ENCODE data around the gene GRB10.
"Not testable (repeated sequence)": the region's sequence is repeated elsewhere in the genome, so short reads cannot be mapped to it uniquely, and the experiment has no call there.

Gene GRB10

DNA sequence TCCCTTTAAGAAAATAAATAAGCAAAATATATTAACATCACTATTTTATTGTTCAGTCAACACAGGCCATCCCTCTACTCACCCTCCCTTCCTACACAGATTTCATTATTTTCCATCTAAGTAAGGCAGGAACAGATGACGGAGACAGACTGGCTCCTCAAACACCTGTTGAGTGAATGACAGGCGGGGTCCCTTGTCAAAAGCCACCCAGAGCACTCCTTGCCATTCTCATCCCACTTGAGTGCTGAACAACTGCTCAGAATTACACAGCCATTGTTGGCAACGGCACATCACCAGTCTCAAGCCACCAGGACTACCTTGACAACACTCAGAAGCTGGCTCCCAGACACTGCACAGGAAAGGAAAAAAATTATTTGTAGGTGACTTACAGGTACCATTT lies 3.3 kb downstream of the GRB10 start:
- in situ Hi-C loops (cut with MboI; ENCODE audit: low sequenced_read_pairs) = no loop called here

DNA sequence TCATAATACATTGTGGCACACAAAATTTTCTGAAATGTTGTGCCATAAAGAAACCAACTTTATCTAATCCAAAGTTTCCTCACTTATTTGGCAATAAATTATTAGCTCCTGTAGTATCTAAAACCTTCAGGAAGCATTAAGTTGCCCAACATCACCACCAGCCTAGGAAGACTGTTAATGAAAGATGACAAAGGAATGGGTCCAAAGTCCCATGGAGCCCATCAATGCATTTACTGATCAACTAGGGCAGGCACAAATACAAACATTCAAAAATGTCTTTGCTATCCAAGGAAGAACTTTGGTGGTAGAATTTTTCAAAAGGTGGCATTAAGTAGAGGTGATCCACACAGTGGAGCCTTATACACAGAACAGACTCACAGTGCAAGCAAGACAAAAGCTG lies 4.5 kb downstream of the GRB10 start:
- in situ Hi-C loops (cut with MboI; ENCODE audit: low sequenced_read_pairs) = no loop called here

DNA sequence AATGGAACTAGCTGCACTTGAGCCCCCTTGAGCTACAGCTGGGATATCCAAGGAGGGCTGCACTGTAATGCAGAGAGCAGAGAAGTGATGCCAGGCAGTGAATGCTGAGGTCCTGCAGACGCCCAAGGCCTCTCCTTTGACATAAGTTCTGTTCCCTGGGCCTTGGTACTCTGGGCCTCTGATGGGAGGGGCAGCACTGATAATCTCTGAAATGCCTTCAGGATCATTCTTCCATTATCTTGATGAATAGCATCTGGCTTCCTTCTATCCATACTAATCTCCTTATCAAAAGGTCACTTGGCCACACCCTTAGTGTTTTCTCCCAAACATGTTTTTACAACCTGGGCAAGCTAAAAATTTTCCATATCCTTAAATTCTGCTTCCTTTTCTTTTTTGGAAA lies 6.9 kb downstream of the GRB10 start:
- in situ Hi-C loops (cut with MboI; ENCODE audit: low sequenced_read_pairs) = no loop called here

DNA sequence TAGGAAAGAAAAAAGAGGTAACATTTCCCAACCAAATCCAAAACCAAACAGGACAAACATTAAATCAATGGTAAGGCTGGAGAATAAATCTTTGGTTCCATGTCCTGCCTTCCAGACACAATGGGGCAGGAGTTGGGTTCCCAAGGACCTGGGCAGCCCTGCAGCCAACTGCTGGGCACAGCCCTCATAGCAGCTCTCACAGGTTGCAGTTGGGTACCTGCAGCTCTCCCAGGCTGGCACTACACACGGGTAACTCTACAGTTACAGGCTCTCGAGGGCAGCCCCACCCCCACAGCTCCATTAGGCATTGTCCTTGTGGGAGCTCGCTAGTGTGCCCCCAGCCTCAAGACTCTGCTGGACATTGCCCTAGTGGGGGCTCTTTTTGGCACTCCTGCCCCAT lies 7.5 kb downstream of the GRB10 start:
- in situ Hi-C loops (cut with MboI; ENCODE audit: low sequenced_read_pairs) = no loop called here

DNA sequence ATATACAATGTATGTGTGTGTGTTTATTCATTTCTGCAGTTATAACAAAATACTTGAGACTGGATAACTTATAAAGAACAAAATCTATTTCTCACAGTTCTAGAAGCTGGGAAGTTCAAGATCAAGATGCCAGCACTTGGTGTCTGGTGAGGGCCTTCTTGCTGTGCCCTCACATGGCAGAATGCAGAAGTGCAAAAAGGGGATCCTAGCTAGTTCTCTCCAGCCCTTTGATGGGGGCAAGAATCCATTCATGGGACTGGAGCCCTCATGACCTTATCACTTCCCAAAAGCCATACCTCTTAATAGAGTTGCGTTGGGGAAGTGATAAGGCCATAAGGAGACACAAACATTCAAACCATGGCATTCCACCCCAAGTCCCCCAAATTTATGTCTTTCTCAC lies 8.4 kb downstream of the GRB10 start:
- in situ Hi-C loops (cut with MboI; ENCODE audit: low sequenced_read_pairs) = no loop called here

DNA sequence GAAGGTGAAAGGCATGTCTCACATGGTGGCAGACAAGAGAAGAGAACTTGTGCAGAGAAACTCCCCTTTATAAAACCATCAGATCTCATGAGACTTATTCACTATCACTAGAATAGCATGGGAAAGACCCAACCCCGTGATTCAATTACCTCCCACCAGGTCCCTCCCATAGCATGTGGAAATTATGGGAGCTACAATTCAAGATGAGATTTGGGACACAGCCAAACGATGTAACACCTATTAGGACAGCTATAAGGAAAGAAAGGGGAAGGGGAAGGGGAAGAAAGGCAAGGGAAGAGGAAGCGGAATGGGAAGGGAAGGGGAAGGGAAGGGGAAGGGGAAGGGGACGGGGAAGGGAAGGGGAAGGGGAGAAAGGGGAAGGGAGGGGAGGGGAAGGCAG lies 9.6 kb downstream of the GRB10 start:
- in situ Hi-C loops (cut with MboI; ENCODE audit: low sequenced_read_pairs) = not testable (repeated sequence)

DNA sequence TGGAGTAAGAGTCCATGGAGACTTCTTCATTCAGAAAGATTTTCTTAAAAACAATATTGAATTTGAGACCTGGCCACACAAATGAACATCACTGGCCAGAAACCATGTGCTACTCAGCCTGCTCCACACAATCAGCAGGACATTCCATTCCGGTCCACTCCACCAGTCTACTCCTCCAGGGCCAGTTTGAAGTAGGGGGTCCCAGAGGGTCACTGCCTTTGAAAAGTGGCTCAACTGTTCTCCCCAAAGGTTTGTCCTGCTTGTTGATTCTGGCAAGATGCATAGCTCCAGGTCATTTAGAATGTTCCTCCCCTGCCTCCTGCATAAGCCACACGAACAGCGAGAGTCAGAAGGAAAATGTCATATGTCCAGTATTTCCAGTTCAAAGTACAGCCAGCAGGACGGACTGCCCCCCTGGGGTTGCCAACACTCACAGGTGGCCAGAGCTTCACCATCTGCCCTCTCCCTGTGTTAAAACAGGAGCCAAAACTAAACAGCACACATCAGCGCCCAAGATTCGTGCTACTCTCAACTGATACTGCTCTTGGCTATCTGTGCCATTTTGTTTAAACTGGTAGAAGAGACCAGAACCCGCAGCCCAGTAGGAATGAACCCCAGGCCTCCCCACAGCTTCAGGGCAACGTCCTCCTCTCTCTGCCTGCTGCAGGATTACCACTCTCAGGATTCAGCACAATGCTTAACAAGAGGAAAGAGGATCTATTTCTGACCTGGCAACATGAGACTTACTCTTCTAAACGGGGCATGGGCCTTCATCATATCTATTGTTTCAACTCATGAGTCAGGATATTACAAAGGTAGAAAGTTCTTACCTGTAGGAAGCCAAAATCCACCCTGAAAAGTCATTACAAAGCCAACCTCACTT lies 11.3 kb downstream of the GRB10 start:
- in situ Hi-C loops (cut with MboI; ENCODE audit: low sequenced_read_pairs) = no loop called here

DNA sequence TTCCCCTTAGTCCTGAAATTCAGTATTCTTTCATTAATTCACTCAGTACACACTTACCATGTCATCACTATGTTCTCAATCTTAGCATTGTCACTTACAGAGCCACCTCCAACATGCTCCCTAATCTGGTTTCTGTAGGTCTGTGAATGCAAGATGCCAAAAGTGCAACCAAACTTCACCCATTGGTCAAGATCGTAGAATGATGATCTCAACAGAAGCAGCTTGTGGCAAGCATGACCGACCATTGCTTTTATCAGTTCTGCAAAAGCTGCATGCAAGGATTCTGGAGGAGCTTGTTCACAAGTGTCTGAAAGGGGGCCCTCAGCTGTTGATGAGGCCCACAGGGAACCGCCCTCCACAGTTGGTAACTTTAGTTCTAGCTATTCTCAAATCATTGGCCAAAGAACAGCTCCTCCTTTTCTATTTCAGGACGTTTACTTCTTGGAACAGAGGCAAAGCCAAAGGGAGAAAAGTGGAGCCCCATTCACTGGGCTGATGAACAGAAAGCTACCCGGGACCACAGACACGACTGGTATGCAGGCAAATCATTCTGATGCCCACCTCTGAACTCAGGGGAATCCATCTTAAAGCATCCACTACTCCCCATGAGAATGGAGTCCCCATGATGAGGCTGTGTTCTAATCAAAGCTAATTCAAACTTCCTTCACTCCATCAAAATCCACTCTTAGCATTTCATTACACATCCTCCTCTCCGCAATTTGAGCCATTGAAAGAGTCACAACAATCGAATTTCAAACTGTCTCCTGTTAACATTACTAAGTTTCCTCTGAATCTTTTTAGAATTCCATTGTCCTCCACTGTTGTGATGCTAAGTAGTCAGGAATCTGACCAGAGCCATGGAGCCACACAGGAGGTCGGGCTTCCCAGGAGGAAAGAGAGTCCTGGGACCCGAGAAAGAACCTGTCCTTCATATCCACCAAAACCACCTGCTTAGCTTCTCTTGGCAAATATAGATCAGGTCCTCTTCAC lies 13.9 kb downstream of the GRB10 start:
- in situ Hi-C loops (cut with MboI; ENCODE audit: low sequenced_read_pairs) = no loop called here

DNA sequence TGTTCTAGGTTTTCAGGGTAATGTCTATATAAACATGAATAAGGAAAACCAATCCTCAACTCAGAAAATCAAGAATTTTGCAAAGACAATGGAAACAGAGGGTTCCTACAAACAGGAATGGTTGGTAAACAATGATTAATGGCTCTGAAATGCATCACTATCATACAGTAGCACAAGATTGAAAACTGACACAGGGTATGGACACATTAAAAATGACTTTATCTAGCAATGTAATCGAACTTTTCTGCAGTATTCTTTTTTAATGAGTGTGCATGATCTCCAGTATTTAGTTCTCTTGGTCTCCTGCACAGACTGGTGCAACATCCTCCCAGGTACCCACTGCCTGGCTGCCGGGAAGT lies 15.9 kb downstream of the GRB10 start:
- in situ Hi-C loops (cut with MboI; ENCODE audit: low sequenced_read_pairs) = no loop called here

DNA sequence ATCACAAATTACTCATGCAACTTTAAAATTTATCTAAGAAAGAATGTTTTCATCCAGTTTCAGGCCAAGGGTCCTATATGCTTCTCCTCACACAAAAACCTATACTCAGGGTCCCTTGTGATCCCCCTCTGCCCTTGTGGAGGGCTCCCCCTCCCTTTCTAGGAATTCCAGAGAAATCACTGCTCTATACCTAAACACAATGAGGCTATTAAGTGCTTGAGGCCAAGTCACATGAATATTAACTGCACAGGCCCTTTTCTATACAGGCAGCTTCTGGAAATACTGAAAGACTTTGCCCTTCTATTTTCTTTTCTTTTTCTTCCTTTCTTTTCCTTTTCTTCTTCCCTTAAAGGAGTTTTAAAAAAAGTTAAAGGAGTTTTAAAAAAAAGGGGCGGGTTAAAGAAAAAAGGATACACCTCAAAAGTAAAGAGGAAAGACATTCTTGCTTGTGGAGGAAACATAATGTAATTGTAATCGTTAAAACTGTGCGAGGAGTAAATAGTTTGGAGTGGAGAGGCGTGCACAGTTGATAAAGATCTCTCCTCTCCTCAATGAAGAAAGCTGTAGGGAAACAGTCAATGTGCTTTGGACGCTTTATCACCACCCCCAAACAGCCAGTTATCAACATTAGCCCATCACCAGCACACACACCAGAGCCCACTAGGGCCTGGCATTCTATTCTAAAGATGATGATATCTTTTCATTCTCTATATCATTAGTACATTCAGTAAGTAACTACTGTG lies 16.4 kb downstream of the GRB10 start:
- in situ Hi-C loops (cut with MboI; ENCODE audit: low sequenced_read_pairs) = no loop called here

DNA sequence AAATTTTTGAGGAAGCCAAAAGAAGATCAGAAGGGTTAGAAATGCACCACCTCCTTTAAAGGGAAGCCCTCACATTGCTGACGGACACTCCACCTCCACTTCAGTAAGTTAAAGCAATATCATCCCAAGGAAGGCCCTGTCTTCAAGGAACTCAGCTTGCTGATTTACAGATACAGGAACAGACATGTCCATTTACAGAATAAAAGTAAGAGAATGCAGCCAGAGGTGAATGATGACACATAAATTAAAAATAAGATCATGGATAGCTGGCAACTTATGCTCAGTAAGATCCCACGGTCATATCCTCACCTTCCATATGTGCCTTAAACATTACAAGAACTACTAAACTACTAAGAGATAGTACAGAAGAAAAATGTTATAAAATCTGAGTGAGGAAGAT lies 20.4 kb downstream of the GRB10 start:
- in situ Hi-C loops (cut with MboI; ENCODE audit: low sequenced_read_pairs) = no loop called here

DNA sequence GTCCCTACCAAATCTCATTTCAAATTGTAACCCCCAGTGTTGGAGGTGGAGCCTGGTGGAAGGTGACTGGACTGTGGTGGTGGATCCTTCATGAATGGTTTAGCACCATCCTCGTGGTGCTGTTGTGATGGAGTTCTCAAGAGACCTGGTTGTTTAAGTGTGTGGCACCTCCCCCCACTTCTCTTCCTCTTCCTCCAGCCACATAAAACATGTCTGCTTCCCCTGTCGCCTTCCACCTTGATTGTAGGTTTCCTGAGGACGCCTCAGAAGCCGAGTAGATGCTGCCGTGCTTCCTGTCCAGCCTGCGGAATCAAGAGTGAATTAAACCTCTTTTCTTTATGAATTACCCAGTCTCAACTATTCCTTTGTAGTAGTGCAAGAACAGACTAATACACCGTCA lies 21.0 kb downstream of the GRB10 start:
- in situ Hi-C loops (cut with MboI; ENCODE audit: low sequenced_read_pairs) = no loop called here

DNA sequence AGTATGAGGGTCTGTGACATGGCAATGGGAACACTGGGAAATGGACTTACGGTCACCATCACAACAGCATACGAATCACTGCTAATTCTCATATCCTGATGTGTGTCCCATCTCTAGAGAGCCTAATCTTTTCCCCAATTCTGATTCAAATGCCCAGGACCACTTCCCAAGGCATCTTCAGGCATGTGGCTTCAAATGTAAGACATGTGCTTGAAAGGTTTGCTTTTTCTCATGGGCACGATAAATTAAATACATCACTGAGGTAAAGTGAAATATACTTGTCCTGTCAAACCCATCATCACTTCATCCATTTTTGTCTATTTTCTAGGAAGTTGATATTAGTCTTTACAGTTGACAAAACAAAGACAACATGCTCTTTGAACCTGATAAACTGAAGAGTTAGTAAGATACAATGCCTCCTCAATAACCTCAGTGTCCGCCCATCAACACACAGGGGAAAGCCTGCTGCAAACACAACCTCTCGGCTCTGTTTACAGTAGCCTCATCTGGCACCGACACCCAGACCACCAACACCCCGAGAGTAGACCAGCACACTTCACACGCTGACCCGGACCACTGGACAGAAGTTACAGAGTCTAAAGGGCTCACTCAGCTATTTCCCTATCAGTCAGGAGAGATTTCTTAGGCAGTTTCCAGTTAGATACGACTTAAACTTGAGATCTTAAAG lies 24.8 kb downstream of the GRB10 start:
- in situ Hi-C loops (cut with MboI; ENCODE audit: low sequenced_read_pairs) = no loop called here

DNA sequence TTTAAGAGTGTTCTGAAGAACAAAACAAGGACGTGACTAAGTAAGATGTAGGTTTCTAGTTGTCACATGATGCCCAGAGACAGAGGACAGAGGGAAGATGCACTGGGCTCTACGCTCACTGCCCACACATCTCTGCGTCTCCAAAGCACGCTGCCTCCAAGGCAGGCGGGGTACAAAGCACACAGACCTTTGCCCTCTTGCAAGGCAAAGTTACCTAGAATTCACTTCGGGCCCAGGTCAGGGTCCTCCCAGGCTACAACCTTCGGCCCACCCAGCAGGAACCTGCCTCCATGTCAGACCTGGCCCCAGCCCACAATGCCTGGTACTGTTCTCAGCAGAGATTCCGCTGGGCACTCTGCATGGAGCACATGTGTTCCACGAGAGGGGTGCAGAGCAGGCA lies 26.5 kb downstream of the GRB10 start:
- in situ Hi-C loops (cut with MboI; ENCODE audit: low sequenced_read_pairs) = no loop called here

DNA sequence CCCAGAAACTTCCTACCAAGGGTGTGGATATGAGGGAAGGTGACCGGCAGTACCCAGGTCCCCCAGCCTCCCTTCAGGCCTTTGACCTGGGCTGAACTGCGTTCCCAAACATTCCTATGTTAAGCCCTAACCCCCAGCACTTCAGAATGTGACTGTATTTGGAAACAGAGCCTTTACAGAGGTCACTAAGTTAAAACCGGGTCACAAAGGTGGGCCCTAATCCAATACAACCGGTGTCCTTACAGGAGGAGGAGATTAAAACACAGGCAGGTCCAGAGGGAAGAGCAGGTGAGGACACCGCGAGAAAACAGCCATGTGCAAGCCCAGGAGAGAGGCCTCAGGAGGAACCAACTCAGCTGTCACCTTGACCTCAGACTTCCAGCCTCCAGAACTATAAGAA lies 28.0 kb downstream of the GRB10 start:
- in situ Hi-C loops (cut with MboI; ENCODE audit: low sequenced_read_pairs) = no loop called here

DNA sequence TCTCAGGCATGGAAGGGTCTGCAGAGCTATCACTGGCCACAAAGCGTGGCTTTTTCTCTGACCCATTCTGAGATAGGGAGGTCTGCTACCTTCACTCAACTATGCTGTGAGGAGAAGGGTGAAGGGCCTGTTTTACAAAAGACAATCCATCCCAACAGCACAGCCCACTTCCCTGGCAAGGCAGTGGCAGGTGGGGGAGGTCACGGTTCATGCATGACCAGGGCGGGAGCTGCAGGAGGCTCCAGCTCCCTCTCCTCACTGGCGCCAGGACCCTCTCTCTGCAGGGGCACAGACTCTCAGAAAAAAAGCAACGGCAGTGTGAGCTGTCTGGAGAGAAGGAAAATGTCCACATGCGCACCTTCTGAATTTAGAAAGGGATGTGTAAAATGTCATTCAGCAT lies 28.5 kb downstream of the GRB10 start:
- in situ Hi-C loops (cut with MboI; ENCODE audit: low sequenced_read_pairs) = no loop called here

DNA sequence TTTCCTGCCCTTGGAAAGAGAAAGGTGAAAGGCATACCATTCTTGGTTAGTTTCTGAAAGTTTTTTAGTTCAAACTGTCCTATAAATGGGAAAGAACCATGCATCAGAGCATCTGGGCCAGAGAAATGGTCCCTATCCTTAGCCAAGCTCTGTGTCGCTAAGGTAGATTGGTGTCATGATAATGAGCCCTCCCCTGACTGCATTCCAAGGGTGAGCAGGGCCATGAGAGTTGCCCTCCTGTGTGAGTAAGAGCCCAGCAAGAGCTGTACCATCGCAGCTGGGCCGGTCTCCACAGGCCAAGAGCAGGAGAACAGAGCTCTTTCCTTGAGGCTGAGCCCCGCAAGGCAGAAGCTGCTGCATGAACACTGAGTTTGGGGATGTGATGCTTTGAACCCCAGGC lies 30.3 kb downstream of the GRB10 start:
- in situ Hi-C loops (cut with MboI; ENCODE audit: low sequenced_read_pairs) = no loop called here

DNA sequence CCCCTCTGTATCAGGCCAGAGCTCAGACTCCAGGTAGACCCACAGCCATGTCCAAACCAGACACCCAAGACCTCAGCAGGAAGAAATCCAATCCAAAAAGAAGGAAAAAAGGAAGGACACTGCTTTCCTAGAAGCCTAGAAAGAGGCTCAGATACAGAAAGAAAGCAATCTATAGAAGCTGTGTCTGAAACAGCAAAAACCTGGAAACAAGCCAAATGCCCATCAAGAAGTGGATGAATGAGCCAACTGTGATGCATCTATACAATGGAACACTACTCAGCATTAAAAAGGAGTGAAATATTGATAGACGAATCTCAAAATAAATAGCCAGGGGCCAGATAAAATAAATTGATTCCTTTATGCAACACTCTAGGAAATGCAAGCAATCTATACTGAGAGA lies 31.6 kb downstream of the GRB10 start:
- in situ Hi-C loops (cut with MboI; ENCODE audit: low sequenced_read_pairs) = no loop called here

DNA sequence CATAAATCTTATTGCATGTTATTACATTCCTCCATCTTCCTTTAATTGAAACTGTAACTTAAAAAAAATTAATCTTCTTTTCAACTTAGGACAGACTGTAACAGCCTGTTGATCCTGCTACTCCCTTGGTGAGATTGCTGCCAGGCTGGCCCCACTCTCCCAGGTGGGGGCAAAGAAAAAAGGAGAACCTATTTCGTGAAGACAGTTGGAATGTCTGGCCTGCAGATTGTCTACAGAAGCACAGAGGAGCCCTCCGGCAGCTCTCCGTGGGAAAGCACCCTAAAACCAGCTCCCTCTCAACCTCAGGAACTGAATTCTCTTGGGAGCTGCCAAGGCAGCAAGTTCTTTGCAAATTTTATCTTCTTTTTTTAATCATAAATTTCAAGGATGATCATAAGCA lies 32.8 kb downstream of the GRB10 start:
- in situ Hi-C loops (cut with MboI; ENCODE audit: low sequenced_read_pairs) = no loop called here

DNA sequence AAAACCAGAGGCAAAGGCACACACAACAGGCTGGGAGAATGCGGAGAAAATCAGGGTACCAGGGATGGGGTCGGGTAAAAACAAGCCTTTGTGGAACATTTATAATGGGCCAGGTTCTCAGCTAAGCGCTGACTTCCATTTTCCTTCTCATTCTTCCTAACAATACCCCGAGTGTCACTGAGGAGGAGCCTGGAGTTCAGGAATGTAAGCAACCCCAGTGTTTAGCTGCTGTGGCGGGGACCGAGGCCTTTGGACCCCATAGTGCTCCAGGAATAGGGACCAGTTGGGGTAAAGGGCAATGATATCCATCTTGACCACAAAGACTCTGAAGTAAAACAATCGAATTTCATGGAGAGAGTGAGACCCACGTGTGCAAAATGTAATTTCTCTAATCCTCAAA lies 34.2 kb downstream of the GRB10 start:
- in situ Hi-C loops (cut with MboI; ENCODE audit: low sequenced_read_pairs) = no loop called here

DNA sequence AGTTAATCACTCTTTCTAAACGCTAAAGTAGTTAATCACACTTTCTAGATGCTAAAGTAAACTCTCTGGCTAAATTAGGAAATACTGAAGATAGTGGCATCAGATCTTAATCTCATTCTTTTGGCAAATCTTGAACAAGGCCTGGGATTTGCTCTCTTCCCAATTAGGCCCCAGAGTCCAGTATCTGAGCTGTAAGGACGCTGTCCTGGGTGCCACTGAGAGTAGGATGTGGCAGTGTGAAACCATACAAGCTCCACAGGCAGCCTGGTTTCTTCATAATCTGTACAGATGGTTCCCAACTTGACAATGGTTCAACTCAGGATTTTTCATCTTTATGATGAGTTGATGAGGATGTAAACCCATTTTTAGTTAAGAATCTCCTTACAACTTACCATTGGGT lies 36.9 kb downstream of the GRB10 start:
- in situ Hi-C loops (cut with MboI; ENCODE audit: low sequenced_read_pairs) = no loop called here
